GM21825 (cell line): ENCODE results near the gene MERTK.
"Not testable (repeated sequence)": the region's sequence is repeated elsewhere in the genome, so short reads cannot be mapped to it uniquely, and the experiment has no call there.

ENCODE experiments used
- ATAC-seq: cut with Tn5 transposase; IDR thresholded peaks from one replicate; pipeline ENCODE4 v1.9.1; 2021; ENCODE audit warnings: mild to moderate bottlenecking, moderate library complexity; ENCODE audit not compliant: unreplicated experiment

MERTK gene

DNA sequence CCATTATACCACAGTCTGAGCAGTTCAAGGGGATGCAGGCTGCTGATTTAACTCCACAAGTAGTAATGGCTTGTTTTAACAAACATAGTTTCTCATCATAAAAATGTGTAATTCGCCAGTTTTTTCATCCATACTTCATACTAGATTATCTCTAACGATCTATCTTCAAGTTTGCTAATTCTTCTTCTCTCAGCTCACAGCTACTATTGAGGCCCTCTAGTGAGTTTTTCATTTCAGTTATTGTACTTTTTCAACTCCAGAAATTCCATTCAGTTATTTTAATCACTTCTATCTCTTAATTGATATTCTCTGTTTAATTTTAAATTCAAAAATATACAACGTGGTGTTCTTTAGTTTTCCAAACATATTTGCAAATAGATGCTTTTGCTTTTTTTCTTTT, 136.5 kb downstream of the MERTK start:
- ATAC-seq, result no peak

- no peak for ATAC-seq
Measured at GRCh38 chr2:112035786-112036185, 137.4 kb downstream of the MERTK start.

- ATAC-seq, result not testable (repeated sequence)
Measured at GRCh38 chr2:112039556-112039955, 141.1 kb downstream of the MERTK start.

DNA sequence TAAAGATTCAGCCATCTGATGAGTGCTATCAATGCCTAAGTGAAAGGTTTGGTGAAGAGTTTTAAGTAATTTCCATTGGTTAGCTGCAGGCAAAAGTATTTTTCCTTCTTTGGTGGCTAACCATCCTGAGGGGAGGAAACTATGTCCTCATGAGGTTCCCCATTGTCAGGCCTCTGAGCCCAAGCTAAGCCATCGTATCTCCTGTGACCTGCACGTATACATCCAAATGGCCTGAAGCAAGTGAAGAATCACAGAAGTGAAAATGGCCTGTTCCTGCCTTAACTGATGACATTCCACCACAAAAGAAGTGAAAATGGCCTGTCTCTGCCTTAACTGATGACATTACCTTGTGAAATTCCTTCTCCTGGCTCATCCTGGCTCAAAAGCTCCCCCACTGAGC, 141.7 kb downstream of the MERTK start:
- not testable (repeated sequence) for ATAC-seq

- ATAC-seq, result not testable (repeated sequence)
Measured at GRCh38 chr2:112041460-112041859, 143.1 kb downstream of the MERTK start.

GRCh38 chr2:112045446-112046014, 147.1 kb downstream of the MERTK start:
- no peak for ATAC-seq

GRCh38 chr2:112046231-112046630, 147.8 kb downstream of the MERTK start:
- ATAC-seq, result no peak

DNA sequence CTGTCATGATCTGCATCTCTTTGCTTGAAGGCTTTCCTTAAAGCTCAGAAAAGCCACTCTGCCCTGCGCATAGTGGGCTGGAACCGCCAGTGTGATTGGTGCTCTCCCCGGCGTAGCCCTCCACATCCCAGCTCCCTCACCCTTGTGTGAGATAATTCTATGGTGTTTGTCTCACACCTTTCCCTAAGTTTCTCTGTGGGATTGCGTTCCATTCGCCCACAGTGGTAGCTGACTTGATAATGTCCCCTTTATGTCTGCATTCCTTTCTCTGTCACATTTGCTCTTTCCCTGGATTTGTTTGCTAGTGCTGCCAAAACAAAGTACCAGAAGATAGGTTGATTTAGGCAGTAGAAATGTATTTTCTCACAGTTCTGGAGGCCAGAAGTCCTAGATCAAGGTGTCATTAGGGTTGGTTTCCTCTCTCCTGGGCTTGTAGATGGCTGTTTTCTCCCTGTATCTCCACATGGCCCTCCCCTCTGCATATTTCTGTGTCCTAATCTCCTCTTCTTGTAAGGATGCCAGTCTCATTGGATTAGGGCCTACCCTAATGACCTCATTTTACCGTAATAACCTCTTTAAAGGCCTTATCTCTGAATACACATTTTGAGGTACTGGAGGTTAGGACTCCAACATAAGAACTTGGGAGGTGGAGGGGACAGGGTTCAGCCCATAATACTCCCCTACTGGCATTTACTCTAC, 149.3 kb downstream of the MERTK start:
- ATAC-seq, result no peak

DNA sequence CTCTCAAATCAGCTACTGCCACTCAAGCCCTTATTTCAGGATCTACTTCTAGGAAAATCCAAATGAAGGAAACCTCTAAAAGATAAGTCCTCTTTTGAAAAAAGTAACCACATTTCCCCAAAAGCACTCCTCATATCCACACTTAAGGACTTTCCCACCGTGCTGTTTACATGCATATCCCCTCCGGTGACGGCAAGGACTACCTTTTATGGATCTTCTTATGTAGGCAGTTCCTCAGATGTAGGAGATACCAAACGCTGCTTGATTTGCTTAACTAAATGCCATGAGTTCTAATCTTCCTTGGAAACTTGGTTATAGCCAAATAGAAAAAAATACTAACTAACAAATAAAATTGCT, 149.8 kb downstream of the MERTK start:
- ATAC-seq, result no peak

GRCh38 chr2:112048887-112049286, 150.5 kb downstream of the MERTK start:
- ATAC-seq, result no peak

DNA sequence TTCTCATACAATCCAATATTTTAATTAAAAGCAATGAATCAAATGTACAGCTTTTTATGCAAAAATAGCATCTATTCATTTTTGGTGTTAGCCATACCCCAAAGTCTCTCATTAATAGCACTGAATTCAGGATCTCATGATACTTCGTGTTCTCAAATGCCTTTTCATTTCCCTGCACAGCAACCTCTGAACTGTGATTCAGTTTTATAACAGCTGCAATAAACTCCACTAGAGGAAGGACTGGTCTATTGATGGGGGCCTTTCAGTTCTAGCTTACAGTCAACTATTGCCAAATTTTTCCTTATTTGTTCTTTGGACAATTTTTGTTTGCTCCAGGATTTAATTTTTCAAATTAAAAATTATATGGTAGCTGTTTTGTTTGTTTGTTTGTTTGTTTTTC, 151.9 kb downstream of the MERTK start:
- no peak for ATAC-seq

GRCh38 chr2:112053917-112054846, 155.8 kb downstream of the MERTK start:
- peak; percentile 59 for ATAC-seq

- peak; percentile 55 for ATAC-seq
Measured at GRCh38 chr2:112054847-112055729, 156.7 kb downstream of the MERTK start, which contains the start of gene TMEM87B. Gene TMEM87B (plus strand): TSS chr2:112055269. CDS start chr2:112055592, 323 bp downstream.

DNA sequence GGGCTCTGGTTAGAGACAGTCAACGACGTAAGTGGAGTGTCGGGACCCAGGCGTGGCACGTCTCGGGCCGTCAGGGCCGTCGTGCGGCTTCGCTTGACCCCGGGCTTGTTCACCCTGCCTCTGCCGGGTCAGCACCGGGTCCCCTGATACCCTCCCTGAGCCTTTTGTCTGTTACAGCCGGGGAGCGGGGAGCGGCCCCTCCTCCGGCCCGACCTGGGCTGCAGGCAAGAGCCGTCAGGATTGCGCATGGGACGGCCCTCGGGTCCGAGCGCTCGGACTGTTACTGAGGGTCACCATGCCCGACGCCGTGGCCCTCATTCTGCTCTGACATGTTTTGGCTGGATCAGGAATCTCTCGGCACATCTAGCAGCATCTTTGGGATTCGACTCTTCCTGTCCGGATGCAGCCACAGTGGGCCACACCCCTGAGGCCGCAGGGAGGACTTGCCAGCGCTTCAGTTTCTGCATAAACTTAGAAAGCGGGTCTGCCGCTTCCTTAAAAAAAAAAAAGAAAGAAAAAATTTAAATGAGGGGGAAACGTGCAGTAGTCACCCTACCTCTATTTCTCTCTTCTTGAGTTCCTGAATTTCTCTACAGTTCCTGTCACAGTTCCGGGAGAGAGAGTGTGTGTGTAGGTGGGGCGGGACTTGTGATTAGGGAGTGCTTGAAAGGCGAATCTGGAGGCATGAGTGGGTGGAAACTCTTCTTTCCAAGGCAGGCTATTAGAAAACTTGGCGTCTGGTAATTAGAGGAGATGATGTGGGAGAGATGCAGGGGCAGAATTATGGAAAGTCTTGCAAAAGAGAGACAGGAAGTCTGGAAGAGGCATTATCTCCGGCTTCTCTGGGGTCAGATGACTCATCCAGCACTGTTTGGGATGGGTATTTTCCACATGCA, 157.6 kb downstream of the MERTK start:
- peak; percentile 2 for ATAC-seq

- no peak for ATAC-seq
Measured at GRCh38 chr2:112056626-112056987, 158.2 kb downstream of the MERTK start.

- ATAC-seq, result no peak
Measured at GRCh38 chr2:112059671-112060070, 161.3 kb downstream of the MERTK start.

DNA sequence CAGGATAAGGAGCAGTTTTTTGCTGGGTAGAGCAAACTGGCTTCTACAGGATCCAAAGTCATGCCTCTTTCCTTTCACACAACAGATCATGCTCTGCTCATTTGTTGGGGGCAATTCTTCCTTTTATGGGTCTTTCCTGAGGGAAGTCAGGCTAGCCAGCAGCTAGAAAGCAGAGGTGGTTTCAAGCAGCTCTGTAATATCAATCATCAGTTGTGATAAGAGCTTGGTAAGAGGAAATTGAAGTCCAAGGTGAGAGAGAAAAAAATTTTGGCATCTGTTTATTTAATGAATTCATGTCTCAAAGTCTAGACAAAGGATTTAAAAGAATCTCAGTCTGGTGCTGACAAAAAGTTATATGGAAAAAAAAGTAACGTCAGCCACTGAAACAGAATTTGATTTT, 162.9 kb downstream of the MERTK start:
- no peak for ATAC-seq

GRCh38 chr2:112061840-112062239, 163.4 kb downstream of the MERTK start:
- no peak for ATAC-seq

GRCh38 chr2:112062894-112063293, 164.5 kb downstream of the MERTK start:
- ATAC-seq, result no peak

- ATAC-seq, result no peak
Measured at GRCh38 chr2:112065486-112065885, 167.1 kb downstream of the MERTK start.
